Tongue (tissue), 2 donors: ENCODE data around the gene IWS1. TPM values are rescaled to one million over a fixed set of nuclear protein-coding genes. Genes with fewer than 3 reads are reported as not detected.
"Not testable (repeated sequence)": the region's sequence is repeated elsewhere in the genome, so short reads cannot be mapped to it uniquely, and the experiment has no call there.

ENCODE experiments used
- DNase-seq: peaks from one replicate; pipeline ENCODE4 v3.0.0-alpha.2; 2015
- total RNA-seq: library from RNA; depleted of rRNA; stranded (reverse); fragments of >200 nt; gene quantifications from one replicate; pipeline ENCODE4 v1.2.3, GENCODE V29; 2014

IWS1 gene
- total RNA-seq, 1 donor from 2014 or later, result 55.2 TPM

GRCh38 chr2:127560201-127560930 is 34.1 kb upstream of the IWS1 start:
- no peak for DNase-seq

GRCh38 chr2:127559454-127559853 is 33.2 kb upstream of the IWS1 start:
- DNase-seq, result no peak

- no peak for DNase-seq
Observed at GRCh38 chr2:127558911-127559310, 32.6 kb upstream of the IWS1 start.

- DNase-seq, result no peak
Observed at GRCh38 chr2:127552846-127553245, 26.6 kb upstream of the IWS1 start.

- DNase-seq, result no peak
Observed at GRCh38 chr2:127552336-127552735, 26.0 kb upstream of the IWS1 start.

- DNase-seq, result no peak
Observed at GRCh38 chr2:127551221-127551930, 25.1 kb upstream of the IWS1 start.

GRCh38 chr2:127546797-127547196 is 20.5 kb upstream of the IWS1 start:
- DNase-seq, result no peak

- DNase-seq, result no peak
Observed at GRCh38 chr2:127545796-127546195, 19.5 kb upstream of the IWS1 start.

GRCh38 chr2:127545189-127545588 is 18.9 kb upstream of the IWS1 start:
- DNase-seq, result no peak

- DNase-seq, result peak; percentile 4
Observed at GRCh38 chr2:127543013-127543501, 16.8 kb upstream of the IWS1 start.

- DNase-seq, result no peak
Observed at GRCh38 chr2:127542231-127542630, 15.9 kb upstream of the IWS1 start.

- peak; percentile 10 for DNase-seq
Observed at GRCh38 chr2:127541809-127542208, 15.5 kb upstream of the IWS1 start.

- no peak for DNase-seq
Observed at GRCh38 chr2:127537644-127538043, 11.4 kb upstream of the IWS1 start.

GRCh38 chr2:127536707-127537541 is 10.6 kb upstream of the IWS1 start:
- no peak for DNase-seq

- no peak for DNase-seq
Observed at GRCh38 chr2:127535918-127536317, 9.6 kb upstream of the IWS1 start.

- no peak for DNase-seq
Observed at GRCh38 chr2:127535422-127535901, 9.2 kb upstream of the IWS1 start, which contains the start of gene MYO7B. MYO7B (plus strand) TSS chr2:127535683; CDS start chr2:127559723, 24,040 bp downstream.

- no peak for DNase-seq
Observed at GRCh38 chr2:127532296-127532695, 6.0 kb upstream of the IWS1 start.

GRCh38 chr2:127531221-127531648 is 4.9 kb upstream of the IWS1 start:
- DNase-seq, result no peak

- no peak for DNase-seq
Observed at GRCh38 chr2:127530245-127531140, 4.2 kb upstream of the IWS1 start.

- not testable (repeated sequence) for DNase-seq
Observed at GRCh38 chr2:127529416-127529815, 3.1 kb upstream of the IWS1 start.

GRCh38 chr2:127528487-127528886 is 2.2 kb upstream of the IWS1 start:
- peak; percentile 47 for DNase-seq
